Naive thymus-derived CD4-positive, alpha-beta T cell (primary cell): ENCODE data around the gene GPX7. TPM values are rescaled to one million over a fixed set of nuclear protein-coding genes. Genes with fewer than 3 reads are reported as not detected.

Source experiments
- ATAC-seq: fragments of 150-1000 bp; cut with Tn5 transposase; 2 replicates; pipeline ENCODE4 v1.10.0; 2021; ENCODE audit warnings: mild to moderate bottlenecking, moderate library complexity
- CTCF ChIA-PET: fragments of 350-600 bp; sonication (Branson Sonifier 250); formaldehyde crosslinking; loops from one replicate; lab custom pipeline; 2021; ENCODE audit warnings: antibody characterized with exemption; lab: Charles Lee
- POLR2A ChIA-PET: fragments of 350-600 bp; sonication (Branson Sonifier 250); formaldehyde crosslinking; loops from one replicate; lab custom pipeline; 2021; ENCODE audit warnings: antibody characterized with exemption, inconsistent platforms; lab: Charles Lee
- DNase-seq, 9 donors: peaks; one replicate each; pipeline versions ENCODE4 v3.0.0 to v3.0.0-alpha.2; 2020 to 2022; ENCODE audit warnings: mixed read lengths in 1 of 9
- H3K27ac ChIP-seq: one replicate; pipeline ENCODE4 v1.7.0; 2013; ENCODE audit warnings: mild to moderate bottlenecking, low read depth, low read length, moderate library complexity
- H3K27me3 ChIP-seq, 2 donors: one replicate each; pipeline ENCODE4 v1.7.0; 2013; ENCODE audit warnings: low read length in 2 of 2, mild to moderate bottlenecking in 2 of 2, moderate library complexity in 2 of 2; ENCODE audit not compliant: control insufficient read depth in 2 of 2, insufficient read depth in 2 of 2
- H3K36me3 ChIP-seq, 3 experiments: 1 replicate in 2 of 3; 2 replicates in 1 of 3; pipeline ENCODE4 v1.7.0; 2013; ENCODE audit warnings: low read length in 3 of 3, mild to moderate bottlenecking in 3 of 3, moderate library complexity in 1 of 3; ENCODE audit not compliant: insufficient read depth in 3 of 3, control insufficient read depth in 2 of 3
- H3K4me1 ChIP-seq, 2 donors: one replicate each; pipeline ENCODE4 v1.7.0; 2013; ENCODE audit warnings: low read length in 2 of 2, mild to moderate bottlenecking in 2 of 2, moderate library complexity in 1 of 2; ENCODE audit not compliant: control insufficient read depth in 2 of 2, insufficient read depth in 2 of 2
- H3K4me3 ChIP-seq: 2 replicates; pipeline ENCODE4 v1.7.0; 2013; ENCODE audit warnings: mild to moderate bottlenecking, low read length
- H3K9me3 ChIP-seq, 3 experiments: 1 replicate in 2 of 3; 2 replicates in 1 of 3; pipeline ENCODE4 v1.7.0; 2013; ENCODE audit warnings: low read length in 3 of 3; ENCODE audit not compliant: control insufficient read depth in 2 of 3
- H3K27ac Mint-ChIP-seq, 9 donors: one replicate each; pipeline ENCODE4 v1.8.0; 2020 to 2022; ENCODE audit warnings: mixed read lengths in 9 of 9, mild to moderate bottlenecking in 8 of 9, moderate library complexity in 5 of 9, inconsistent platforms in 2 of 9
- H3K27me3 Mint-ChIP-seq, 5 donors: one replicate each; pipeline ENCODE4 v1.8.0; 2021 to 2022; ENCODE audit warnings: mixed read lengths in 5 of 5, mild to moderate bottlenecking in 1 of 5
- H3K36me3 Mint-ChIP-seq, 5 donors: one replicate each; pipeline ENCODE4 v1.8.0; 2020 to 2022; ENCODE audit warnings: mixed read lengths in 5 of 5, mild to moderate bottlenecking in 3 of 5, inconsistent platforms in 1 of 5
- H3K4me1 Mint-ChIP-seq, 7 donors: one replicate each; pipeline ENCODE4 v1.8.0; 2020 to 2022; ENCODE audit warnings: mixed read lengths in 7 of 7, mild to moderate bottlenecking in 3 of 7, inconsistent platforms in 1 of 7
- H3K4me3 Mint-ChIP-seq, 10 donors: one replicate each; pipeline ENCODE4 v1.8.0; 2020 to 2022; ENCODE audit warnings: mild to moderate bottlenecking in 10 of 10, mixed read lengths in 10 of 10, moderate library complexity in 6 of 10, inconsistent platforms in 2 of 10
- H3K9me3 Mint-ChIP-seq, 11 donors: one replicate each; pipeline ENCODE4 v1.8.0; 2020 to 2022; ENCODE audit warnings: mixed read lengths in 11 of 11, mild to moderate bottlenecking in 4 of 11, inconsistent platforms in 1 of 11, moderate library complexity in 1 of 11
- intact Hi-C, 2 donors: fragments of 100-400 bp; cut with micrococcal nuclease; formaldehyde crosslinking; loops; one replicate each; pipeline ENCODE4 v1.15.1; 2023
- polyA plus RNA-seq, 2 donors: library from polyadenylated mRNA; unstranded; fragments of 300-500 nt; fragmentation: Illumina TruSeq; gene quantifications; one replicate each; pipeline ENCODE4 v1.2.3, GENCODE V29; 2021
- total RNA-seq, 6 experiments: library from RNA in 5 of 6; stranded (reverse) in 5 of 6; gene quantifications; 1 replicate in 5 of 6; 2 replicates in 1 of 6; pipeline ENCODE4 v1.2.3 and lab custom pipeline; 2021 to 2026

GPX7 gene
- total and polyA plus RNA-seq, 7 experiments from 2014 or later, result 14.8 to 51.6 (median 30.6) TPM

DNA sequence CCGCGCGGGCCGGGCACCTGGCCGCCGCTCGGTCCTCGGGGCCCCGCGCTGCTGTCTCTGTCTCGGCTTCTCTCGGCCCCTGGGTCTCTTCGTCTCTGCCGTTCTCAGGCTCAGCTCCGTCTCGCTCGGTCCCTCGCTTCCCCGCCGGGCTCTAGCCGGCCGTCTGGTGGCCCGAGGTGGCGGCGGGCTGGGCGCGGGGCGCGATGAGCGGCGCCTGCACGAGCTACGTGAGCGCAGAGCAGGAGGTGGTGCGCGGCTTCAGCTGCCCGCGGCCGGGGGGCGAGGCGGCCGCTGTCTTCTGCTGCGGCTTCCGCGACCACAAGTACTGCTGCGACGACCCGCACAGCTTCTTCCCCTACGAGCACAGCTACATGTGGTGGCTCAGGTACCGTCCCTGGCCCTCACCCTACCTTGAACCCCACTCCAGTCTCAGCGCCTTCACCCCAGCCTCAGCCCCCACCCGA lies 31.2 kb downstream of the GPX7 start:
- ChIA-PET CTCF (interaction anchor here (0.9 to 1.9 kb wide), 3 partner anchors 9 to 65 kb away, joined by 3 to 6 read pairs (median 3); partner anchors contain the start of gene GPX7), POLR2A (interaction anchor here (0.5 to 10.3 kb wide), 20 partner anchors 9 to 493 kb away, joined by 3 to 104 read pairs (median 4); partner anchors contain the start of genes GPX7 and TUT4)
- peak overlapping the region; percentile 88 for H3K27ac ChIP-seq
- H3K27me3 ChIP-seq, result no peaks in the 10 kb centered on the region
- Mint-ChIP-seq H3K27me3 (peaks cover 0 to 12% (median 0%) of the 10 kb centered on the region in 5 donors), H3K9me3 (peaks cover 0 to 2% (median 0%) of the 10 kb centered on the region in 11 donors), H3K4me1 (peaks cover 43 to 78% (median 71%) of the 10 kb centered on the region in 7 donors), H3K36me3 (peaks cover 0 to 30% (median 2%) of the 10 kb centered on the region in 5 donors), H3K27ac (peak overlapping the region; percentile 92 to 99 (median 99)), H3K4me3 (peak overlapping the region; percentile 83 to 99 (median 92))
- intact Hi-C loops, result loop anchor here in 1 of 2 donors (1.0 to 10.0 kb wide), 3 partner anchors 30 to 579 kb away; partner anchors contain the start of genes BTF3L4, ECHDC2, SCP2 and TXNDC12
- peak overlapping the region; percentile 65 for H3K4me3 ChIP-seq
- peaks cover 55 to 57% of the 10 kb centered on the region in 2 donors for H3K4me1 ChIP-seq
- H3K9me3 ChIP-seq, result no peaks in the 10 kb centered on the region
- peak in 3 of 9 donors; percentile 29 to 38 (median 36) for DNase-seq
- peak; percentile 10 for ATAC-seq
- no peaks in the 10 kb centered on the region for H3K36me3 ChIP-seq

DNA sequence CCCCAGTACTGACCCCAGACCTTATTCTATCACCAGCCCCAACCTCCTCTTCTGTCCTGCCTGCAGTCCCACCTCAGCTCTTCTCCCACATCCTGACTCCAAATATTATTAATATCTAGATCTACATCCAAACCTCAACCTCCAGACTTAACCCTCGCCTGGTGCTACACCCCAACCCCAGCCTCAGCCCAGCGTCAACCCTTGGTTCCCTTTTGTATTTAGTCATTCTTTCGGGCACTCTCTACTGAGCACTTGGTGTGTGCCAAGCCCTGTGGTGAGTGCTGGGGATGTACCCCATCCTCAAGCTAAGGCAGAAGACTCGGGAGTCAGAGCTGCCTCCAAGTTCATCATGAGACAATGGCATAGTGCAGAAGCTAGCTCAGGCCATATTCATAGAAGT lies 31.9 kb downstream of the GPX7 start:
- peak overlapping the region; percentile 88 for H3K27ac ChIP-seq
- peaks cover 0 to 12% (median 0%) of the 10 kb centered on the region in 5 donors for H3K27me3 Mint-ChIP-seq
- H3K36me3 Mint-ChIP-seq, result peaks cover 0 to 31% (median 6%) of the 10 kb centered on the region in 5 donors
- peaks cover 43 to 83% (median 77%) of the 10 kb centered on the region in 7 donors for H3K4me1 Mint-ChIP-seq
- H3K36me3 ChIP-seq, result no peaks in the 10 kb centered on the region
- peak overlapping the region; percentile 83 to 99 (median 92) for H3K4me3 Mint-ChIP-seq
- peak overlapping the region; percentile 92 to 99 (median 99) for H3K27ac Mint-ChIP-seq
- no peaks in the 10 kb centered on the region for H3K27me3 ChIP-seq
- H3K4me3 ChIP-seq, result peak overlapping the region; percentile 65
- peaks cover 62 to 65% of the 10 kb centered on the region in 2 donors for H3K4me1 ChIP-seq
- ChIA-PET CTCF (interaction anchor here (1.9 kb wide), 1 partner anchor 32 kb away, joined by 6 read pairs; the partner anchor contains the start of gene GPX7), POLR2A (interaction anchor here (0.6 to 10.3 kb wide), 14 partner anchors 8 to 492 kb away, joined by 3 to 104 read pairs (median 8); partner anchors contain the start of genes GPX7 and TUT4)
- DNase-seq, result peak in 1 of 9 donors; percentile 15
- no peaks in the 10 kb centered on the region for H3K9me3 ChIP-seq
- no peak for ATAC-seq
- H3K9me3 Mint-ChIP-seq, result peaks cover 0 to 2% (median 0%) of the 10 kb centered on the region in 11 donors
- intact Hi-C loops, result loop anchor here in 1 of 2 donors (10.0 kb wide), 2 partner anchors 291 to 579 kb away; partner anchors contain the start of genes BTF3L4, ECHDC2, SCP2 and TXNDC12

GRCh38 chr1:52635321-52636089 lies 33.3 kb downstream of the GPX7 start:
- Histone ChIP-seq H3K4me3 (peak overlapping the region; percentile 8), H3K9me3 (no peaks in the 10 kb centered on the region), H3K27me3 (no peaks in the 10 kb centered on the region), H3K4me1 (peaks cover 63 to 76% of the 10 kb centered on the region in 2 donors), H3K27ac (peak overlapping the region; percentile 88), H3K36me3 (no peaks in the 10 kb centered on the region)
- Mint-ChIP-seq H3K9me3 (peaks cover 0 to 2% (median 0%) of the 10 kb centered on the region in 11 donors), H3K27me3 (peaks cover 0 to 12% (median 0%) of the 10 kb centered on the region in 5 donors), H3K36me3 (peaks cover 0 to 35% (median 10%) of the 10 kb centered on the region in 5 donors), H3K4me1 (peaks cover 43 to 82% (median 75%) of the 10 kb centered on the region in 7 donors), H3K27ac (peak overlapping the region; percentile 88 to 99 (median 99)), H3K4me3 (peak overlapping the region; percentile 57 to 99 (median 92))
- ATAC-seq (no peak), DNase-seq (peak in 2 of 9 donors; percentile 7 to 11)
- ChIA-PET CTCF (interaction anchor here (1.4 kb wide), 1 partner anchor 31 kb away, joined by 3 read pairs; no protein-coding TSS in a partner anchor), POLR2A (interaction anchor here (0.6 to 10.3 kb wide), 12 partner anchors 13 to 270 kb away, joined by 3 to 104 read pairs (median 4); partner anchors contain the start of genes CC2D1B, ORC1, PRPF38A and TUT4)
- intact Hi-C loops, result loop anchor here (2.0 to 10.0 kb wide), 4 partner anchors 31 to 581 kb away; partner anchors contain the start of genes BTF3L4 (in 2 of the 2), ECHDC2 (in 1 of the 2), SCP2 (in 1 of the 2) and TXNDC12 (in 1 of the 2)

DNA sequence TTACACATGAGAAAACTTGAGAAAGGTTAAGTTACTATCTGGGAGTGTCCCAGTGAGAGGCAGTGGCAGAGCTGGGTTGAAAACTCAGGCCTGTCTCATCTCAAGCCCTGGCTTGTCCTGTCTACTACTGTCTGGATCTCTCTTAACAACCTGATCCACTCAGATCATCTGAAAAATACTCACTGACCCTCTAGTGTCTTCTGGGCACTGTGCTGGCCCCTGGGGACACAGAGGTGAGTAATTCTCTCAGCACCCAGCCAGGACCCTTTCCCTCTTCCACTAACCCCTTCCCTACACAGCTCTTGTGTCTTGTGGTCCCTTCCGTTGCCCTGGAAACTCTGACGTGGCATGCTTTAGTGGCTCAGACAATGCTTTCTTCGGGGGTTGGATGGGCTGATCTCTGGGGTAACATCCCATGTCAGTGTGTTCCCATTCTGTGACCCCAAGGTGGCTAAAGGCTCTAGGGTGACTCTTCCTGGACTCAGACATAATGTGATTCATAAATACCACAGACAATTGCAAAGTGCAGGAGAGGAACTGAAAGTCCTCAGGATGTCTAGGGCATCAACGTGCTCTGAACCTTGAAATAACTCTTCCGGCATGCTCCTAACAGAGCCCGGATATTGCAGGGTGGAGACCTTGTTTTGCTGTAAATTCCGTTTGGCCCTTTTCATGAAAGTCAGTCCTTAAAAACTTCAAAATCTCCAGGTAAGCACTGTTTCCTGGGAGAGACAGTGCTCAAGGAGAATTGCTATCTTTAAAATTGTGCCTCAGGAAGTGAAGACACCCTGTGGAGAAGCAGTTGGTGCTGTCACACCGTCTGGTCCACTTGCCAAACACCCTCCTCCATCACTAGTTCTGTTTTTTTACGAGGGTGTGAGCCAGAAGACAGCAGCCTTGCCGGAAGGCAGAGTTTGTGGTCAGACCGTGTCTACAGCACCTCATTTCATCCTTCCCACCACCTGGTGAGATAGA lies 34.8 kb downstream of the GPX7 start:
- peak; percentile 79 for ATAC-seq

DNA sequence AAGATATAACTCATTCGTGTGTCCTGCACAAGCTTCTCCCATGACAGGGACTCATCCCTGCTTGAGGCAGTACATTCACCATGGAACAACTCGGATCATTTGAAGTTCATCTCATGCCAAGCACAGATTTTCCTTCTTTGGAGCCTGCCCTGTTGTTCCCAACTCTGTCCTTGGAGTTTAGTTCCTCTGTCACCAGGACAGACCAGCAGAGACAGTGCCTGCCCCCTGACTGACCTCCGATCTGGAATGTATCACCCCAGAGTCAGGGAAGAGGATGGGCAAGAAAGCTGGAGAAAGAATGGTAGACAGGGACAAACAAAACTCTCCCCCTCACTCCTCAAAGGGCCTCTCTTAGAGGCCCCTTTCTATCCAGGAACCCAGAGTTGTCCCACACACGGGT lies 35.8 kb downstream of the GPX7 start:
- Histone ChIP-seq H3K27ac (peak overlapping the region; percentile 95), H3K4me3 (peak overlapping the region; percentile 19), H3K36me3 (peaks cover 0 to 4% (median 0%) of the 10 kb centered on the region in 3 experiments), H3K9me3 (no peaks in the 10 kb centered on the region), H3K4me1 (peaks cover 56 to 73% of the 10 kb centered on the region in 2 donors), H3K27me3 (no peaks in the 10 kb centered on the region)
- H3K4me3 Mint-ChIP-seq, result peak overlapping the region; percentile 78 to 94 (median 86)
- peaks cover 0 to 8% (median 0%) of the 10 kb centered on the region in 5 donors for H3K27me3 Mint-ChIP-seq
- H3K9me3 Mint-ChIP-seq, result peaks cover 0 to 5% (median 0%) of the 10 kb centered on the region in 11 donors
- peaks cover 56 to 87% (median 80%) of the 10 kb centered on the region in 7 donors for H3K4me1 Mint-ChIP-seq
- ChIA-PET POLR2A (interaction anchor here (0.7 to 10.3 kb wide), 13 partner anchors 9 to 498 kb away, joined by 3 to 104 read pairs (median 4); partner anchors contain the start of genes CC2D1B, GPX7, TUT4 and ZYG11B), CTCF (interaction anchor here (0.8 kb wide), 1 partner anchor 13 kb away, joined by 4 read pairs; no protein-coding TSS in a partner anchor)
- peaks cover 10 to 44% (median 22%) of the 10 kb centered on the region in 5 donors for H3K36me3 Mint-ChIP-seq
- DNase-seq, result no peak
- ATAC-seq, result no peak
- intact Hi-C loops, result loop anchor here (1.0 to 10.0 kb wide), 13 partner anchors 21 to 583 kb away; partner anchors contain the start of genes BTF3L4 (in 2 of the 2), CC2D1B (in 2 of the 2), GPX7 (in 2 of the 2) and ORC1 (in 2 of the 2)
- H3K27ac Mint-ChIP-seq, result peak overlapping the region; percentile 96 to 100 (median 99)

More for the DNA sequence above, 34.8 kb downstream of the GPX7 start:
- Mint-ChIP-seq H3K27ac (peak overlapping the region; percentile 96 to 100 (median 99)), H3K36me3 (peaks cover 6 to 39% (median 17%) of the 10 kb centered on the region in 5 donors), H3K4me3 (peak overlapping the region; percentile 78 to 94 (median 86)), H3K27me3 (peaks cover 0 to 11% (median 0%) of the 10 kb centered on the region in 5 donors), H3K4me1 (peaks cover 52 to 85% (median 79%) of the 10 kb centered on the region in 7 donors), H3K9me3 (peaks cover 0 to 5% (median 0%) of the 10 kb centered on the region in 11 donors)
- no peaks in the 10 kb centered on the region for H3K27me3 ChIP-seq
- H3K27ac ChIP-seq, result peak overlapping the region; percentile 95
- peak overlapping the region; percentile 19 for H3K4me3 ChIP-seq
- peak; percentile 39 to 88 (median 83) for DNase-seq
- POLR2A ChIA-PET, result interaction anchor here (0.7 to 10.3 kb wide), 16 partner anchors 8 to 497 kb away, joined by 3 to 104 read pairs (median 4); partner anchors contain the start of genes GPX7, ORC1, PRPF38A and TUT4
- H3K9me3 ChIP-seq, result no peaks in the 10 kb centered on the region
- H3K4me1 ChIP-seq, result peaks cover 63 to 82% of the 10 kb centered on the region in 2 donors
- intact Hi-C loops, result loop anchor here (1.0 to 10.0 kb wide), 13 partner anchors 22 to 582 kb away; partner anchors contain the start of genes BTF3L4 (in 2 of the 2), CC2D1B (in 2 of the 2), GPX7 (in 2 of the 2) and ORC1 (in 2 of the 2)
- H3K36me3 ChIP-seq, result no peaks in the 10 kb centered on the region
- CTCF ChIA-PET, result interaction anchor here (0.8 kb wide), 1 partner anchor 14 kb away, joined by 4 read pairs; no protein-coding TSS in a partner anchor
